ENCODE measurements around the gene STXBP1.

The STXBP1 gene

GRCh38 chr9:127642082-127642740 lies 30.1 kb downstream of the STXBP1 start:
- no peak for DNase-seq (ENCODE audit: low read depth)
- no peak for TF ChIP-seq CTCF (conservative IDR thresholded peaks at IDR 0.05; ENCODE audit: control insufficient read depth, insufficient read depth, low read depth, low read length)
- H3K4me3 ChIP-seq (ENCODE audit: control insufficient read depth, low read depth, low read length): no peak overlapping the region

- H3K4me3 ChIP-seq (ENCODE audit: control insufficient read depth, low read depth, low read length): no peak overlapping the region
- no peak for TF ChIP-seq CTCF (conservative IDR thresholded peaks at IDR 0.05; ENCODE audit: control insufficient read depth, insufficient read depth, low read depth, low read length)
- no peak for DNase-seq (ENCODE audit: low read depth)
Observed at GRCh38 chr9:127644146-127644827, 32.2 kb downstream of the STXBP1 start.

GRCh38 chr9:127644943-127645342 lies 32.9 kb downstream of the STXBP1 start:
- no peak for TF ChIP-seq CTCF (conservative IDR thresholded peaks at IDR 0.05; ENCODE audit: control insufficient read depth, insufficient read depth, low read depth, low read length)
- DNase-seq (ENCODE audit: low read depth): no peak
- no peak overlapping the region for H3K4me3 ChIP-seq (ENCODE audit: control insufficient read depth, low read depth, low read length)

- DNase-seq (ENCODE audit: low read depth): no peak
- H3K4me3 ChIP-seq (ENCODE audit: control insufficient read depth, low read depth, low read length): no peak overlapping the region
- TF ChIP-seq CTCF (conservative IDR thresholded peaks at IDR 0.05; ENCODE audit: control insufficient read depth, insufficient read depth, low read depth, low read length): no peak
Observed at GRCh38 chr9:127647451-127647850, 35.4 kb downstream of the STXBP1 start.

GRCh38 chr9:127650518-127650917 lies 38.4 kb downstream of the STXBP1 start:
- TF ChIP-seq CTCF (conservative IDR thresholded peaks at IDR 0.05; ENCODE audit: control insufficient read depth, insufficient read depth, low read depth, low read length): no peak
- no peak for DNase-seq (ENCODE audit: low read depth)
- no peak overlapping the region for H3K4me3 ChIP-seq (ENCODE audit: control insufficient read depth, low read depth, low read length)

GRCh38 chr9:127651697-127652610 lies 39.9 kb downstream of the STXBP1 start:
- no peak for DNase-seq (ENCODE audit: low read depth)
- TF ChIP-seq CTCF (conservative IDR thresholded peaks at IDR 0.05; ENCODE audit: control insufficient read depth, insufficient read depth, low read depth, low read length): no peak
- H3K4me3 ChIP-seq (ENCODE audit: control insufficient read depth, low read depth, low read length): no peak overlapping the region
